GM12878 (cell line): ENCODE data around the gene SLC10A4. TPM values are rescaled to one million over a fixed set of nuclear protein-coding genes. Genes with fewer than 3 reads are reported as not detected.

Experiments
- ATAC-seq: fragments of 200-7000 bp; cut with Tn5 transposase; 3 replicates; pipeline ENCODE4 v1.9.1; 2020; ENCODE audit warnings: mild to moderate bottlenecking, moderate library complexity
- BruUV-seq: library from RNA; stranded (reverse); fragments of 400-500 nt; replicated peaks from 2 replicates; lab custom pipeline; 2021; lab: Mats Ljungman, UMichigan
- CTCF ChIA-PET: fragments of 300-600 bp; sonication (Branson Sonifier 250); formaldehyde crosslinking; extraction: SDS; loops from one replicate; lab custom pipeline; 2021; ENCODE audit warnings: inconsistent platforms; lab: Yijun Ruan, JAX
- POLR2A ChIA-PET: fragments of 350-600 bp; formaldehyde crosslinking; extraction: SDS; loops from one replicate; lab custom pipeline; 2021; ENCODE audit warnings: inconsistent platforms; lab: Charles Lee
- RAD21 ChIA-PET: fragments of 300-600 bp; sonication (Branson Sonifier 250); formaldehyde crosslinking; loops from one replicate; lab custom pipeline; 2023; ENCODE audit warnings: antibody characterized with exemption; ENCODE audit not compliant: unreplicated experiment; lab: Charles Lee
- SMC1A ChIA-PET: fragments of 300-600 bp; sonication (Branson Sonifier 250); formaldehyde crosslinking; loops from one replicate; lab custom pipeline; 2023; ENCODE audit not compliant: unreplicated experiment, uncharacterized antibody; lab: Charles Lee
- DNase-seq: peaks from one replicate; pipeline ENCODE4 v3.0.0-alpha.2; 2011; ENCODE audit warnings: low read depth, low spot score
- FAIRE-seq: peaks from 3 replicates; lab custom pipeline; 2011; peaks lifted over from hg19 to GRCh38; lab: Jason Lieb, UNC
- H2AFZ ChIP-seq: 2 replicates; pipeline ENCODE4 v1.6.0; 2011; ENCODE audit warnings: low read depth, low read length, control low read depth; ENCODE audit not compliant: control insufficient read depth
- H3K27ac ChIP-seq: 2 replicates; pipeline ENCODE4 v1.5.1; 2011; ENCODE audit warnings: control low read depth; ENCODE audit not compliant: control insufficient read depth, insufficient read depth
- H3K27me3 ChIP-seq, 2 experiments: replicated peaks in 1 of 2; 2 replicates each; pipeline versions ENCODE4 v1.6.0 to v1.6.1; 2011; ENCODE audit warnings: low read length in 1 of 2; ENCODE audit not compliant: control insufficient read depth in 2 of 2, insufficient read depth in 2 of 2
- H3K36me3 ChIP-seq, 2 experiments: 2 replicates each; pipeline ENCODE4 v1.5.1; 2011; ENCODE audit warnings: low read length in 1 of 2; ENCODE audit not compliant: control insufficient read depth in 2 of 2, insufficient read depth in 2 of 2
- H3K4me1 ChIP-seq: 2 replicates; pipeline ENCODE4 v1.6.1; 2011; ENCODE audit warnings: mild to moderate bottlenecking, low read length, moderate library complexity, mixed read lengths; ENCODE audit not compliant: control insufficient read depth, insufficient read depth
- H3K4me2 ChIP-seq: 2 replicates; pipeline ENCODE4 v1.6.0; 2011; ENCODE audit warnings: control low read depth; ENCODE audit not compliant: control insufficient read depth, insufficient read depth
- H3K4me3 ChIP-seq: fragments of 200-600 bp; sonication (generic); 2 replicates; pipeline ENCODE4 v1.5.1; 2016
- H3K79me2 ChIP-seq: 2 replicates; pipeline ENCODE4 v1.6.0; 2011; ENCODE audit warnings: low read length; ENCODE audit not compliant: control insufficient read depth, insufficient read depth
- H3K9ac ChIP-seq: 2 replicates; pipeline ENCODE4 v1.8.0; 2011; ENCODE audit warnings: low read length, control low read depth, mixed read lengths; ENCODE audit not compliant: control insufficient read depth, insufficient read depth
- H3K9me3 ChIP-seq: replicated peaks from 3 replicates; pipeline ENCODE4 v1.5.1; 2011; ENCODE audit warnings: mild to moderate bottlenecking, low read length; ENCODE audit not compliant: control insufficient read depth, insufficient read depth
- H4K20me1 ChIP-seq: 2 replicates; pipeline ENCODE4 v1.6.0; 2011; ENCODE audit not compliant: control insufficient read depth, insufficient read depth
- E2F8 ChIP-seq: fragments of 450-650 bp; IDR thresholded peaks from 2 replicates; pipeline ENCODE4 v1.6.1; 2018; ENCODE audit warnings: mild to moderate bottlenecking, low read depth, moderate library complexity; ENCODE audit not compliant: partially characterized antibody
- ETV6 ChIP-seq, 2 experiments: fragments of 450-650 bp in 1 of 2; IDR thresholded peaks in 1 of 2; conservative IDR thresholded peaks in 1 of 2; 2 replicates each; pipeline ENCODE4 v1.6.1; 2014; ENCODE audit warnings: antibody characterized with exemption in 1 of 2, borderline replicate concordance in 1 of 2, low read depth in 1 of 2, mild to moderate bottlenecking in 1 of 2, moderate library complexity in 1 of 2
- JUND ChIP-seq: IDR thresholded peaks from 2 replicates; pipeline ENCODE4 v1.6.1; 2012; ENCODE audit warnings: low read depth, mild to moderate bottlenecking, low read length, improper control_type of control experiment, moderate library complexity
- MEF2A ChIP-seq: IDR thresholded peaks from 2 replicates; pipeline ENCODE4 v1.6.1; 2011; ENCODE audit warnings: low read depth, mild to moderate bottlenecking, low read length, moderate library complexity; ENCODE audit not compliant: insufficient read depth
- MTA2 ChIP-seq: fragments of 450-650 bp; IDR thresholded peaks from 2 replicates; pipeline ENCODE4 v1.6.1; 2016; ENCODE audit warnings: low read depth, mild to moderate bottlenecking, moderate library complexity
- RUNX3 ChIP-seq: IDR thresholded peaks from 2 replicates; pipeline ENCODE4 v1.6.1; 2012; ENCODE audit warnings: low read length, inconsistent platforms
- SMC3 ChIP-seq: IDR thresholded peaks from 2 replicates; pipeline ENCODE4 v1.6.1; 2011; ENCODE audit warnings: low read length, improper control_type of control experiment, borderline replicate concordance
- TBL1XR1 ChIP-seq: IDR thresholded peaks from 2 replicates; pipeline ENCODE4 v1.6.1; 2012; ENCODE audit warnings: low read depth, low read length, improper control_type of control experiment
- ZNF217 ChIP-seq: fragments of 450-650 bp; IDR thresholded peaks from 2 replicates; pipeline ENCODE4 v1.6.1; 2017; ENCODE audit warnings: antibody characterized with exemption, mild to moderate bottlenecking
- WGBS: methylation state at CpG from one replicate; pipeline ENCODE4 v1.1.6; 2016; ENCODE audit warnings: low lambda C conversion rate; ENCODE audit not compliant: insufficient replicate concordance, insufficient coverage; ENCODE audit errors: missing lambda C conversion rate; 5-methylcytosine and 5-hydroxymethylcytosine counted together
- in situ Hi-C: fragments of 300-500 bp; cut with MboI; formaldehyde crosslinking; loops from 9 replicates; pipeline ENCODE4 v1.14.3; 2018; ENCODE audit warnings: mixed read lengths
- intact Hi-C: fragments of 100-400 bp; cut with micrococcal nuclease; formaldehyde crosslinking; loops from one replicate; pipeline ENCODE4 v1.14.2; 2022; ENCODE audit not compliant: unreplicated experiment
- polyA plus RNA-seq, 11 experiments: library from polyadenylated mRNA; depleted of rRNA in 4 of 11; unstranded in 6 of 11; stranded (reverse) in 5 of 11; fragments of >200 nt; fragmentation: Nextera tagmentation in 4 of 11; fragmentation: Illumina TruSeq in 1 of 11; extraction: Ambion mirVana in 4 of 11; extraction: Trizol in 1 of 11; gene quantifications; 1 replicate in 1 of 11; 2 replicates in 10 of 11; pipeline versions ENCODE4 v1.2.1 to v1.2.3, GENCODE V29; 2011 to 2016; ENCODE audit warnings: inconsistent platforms in 2 of 11, missing spikeins in 2 of 11, low read depth in 1 of 11
- total RNA-seq, 4 experiments: library from RNA; depleted of rRNA in 3 of 4; stranded (reverse); fragments of >200 nt in 3 of 4; fragmentation: Illumina TruSeq in 1 of 4; extraction: Trizol in 1 of 4; gene quantifications; 2 replicates each; pipeline versions ENCODE4 v1.2.1 to v1.2.3, GENCODE V29; 2013 to 2021
- TF ChIP-seq, protein P1 (sequence below): IDR thresholded peaks from 2 replicates; pipeline ENCODE4 v1.6.1; 2012; ENCODE audit warnings: low read depth, low read length, improper control_type of control experiment
- TF ChIP-seq, protein P2 (sequence below): fragments of 450-650 bp; IDR thresholded peaks from 2 replicates; pipeline ENCODE4 v1.6.1; 2017; ENCODE audit warnings: borderline replicate concordance

Gene SLC10A4
- total and polyA plus RNA-seq, 10 of the 15 experiments (the other 5 are each of a cell fraction or from before 2014, with no cell fraction given): 0.12 TPM; not detected in 9

DNA sequence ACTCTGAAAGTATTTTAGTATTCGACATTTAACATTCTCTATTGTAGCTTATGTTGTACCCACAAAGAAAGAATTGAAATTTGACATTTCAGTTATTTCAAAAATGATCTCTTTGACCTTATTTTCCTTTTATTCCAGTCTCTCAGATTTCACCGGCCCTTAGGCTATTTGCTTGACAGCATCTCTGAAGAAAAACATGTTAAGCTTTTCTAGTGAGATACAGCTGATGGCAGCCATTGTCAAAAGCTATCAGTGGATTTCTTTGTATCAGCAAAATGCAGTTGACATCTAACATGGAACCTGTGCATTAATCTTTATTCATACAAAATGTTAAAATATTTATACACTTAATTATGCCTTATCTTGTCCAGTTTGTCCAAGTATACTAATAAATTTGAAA is 23.6 kb downstream of the SLC10A4 start:
- WGBS: 100% methylated on average over 2 of the region's 2 CpGs
- no peak for FAIRE-seq

More for the DNA sequence above, 23.6 kb downstream of the SLC10A4 start:
- POLR2A ChIA-PET: no interaction called here
- RAD21 ChIA-PET: no interaction called here
- no peak overlapping the region for H3K4me3 ChIP-seq
- H3K27ac ChIP-seq: no peak overlapping the region
- SMC1A ChIA-PET: no interaction called here
- no peaks in the 10 kb centered on the region for H3K4me1 ChIP-seq
- in situ Hi-C loops: no loop called here
- intact Hi-C loops: no loop called here
- H3K27me3 ChIP-seq: no peaks in the 10 kb centered on the region
- DNase-seq: no peak
- TF ChIP-seq SMC3 (no peak), MTA2 (no peak), ZNF217 (no peak), JUND (no peak), MEF2A (no peak), TBL1XR1 (no peak), RUNX3 (no peak), ETV6 (conservative IDR thresholded peaks at IDR 0.05 in 1 of 2, IDR thresholded peaks at IDR 0.05 in 1 of 2; ENCODE audit: borderline replicate concordance in 1 of 2, low read depth in 1 of 2) (no peak), E2F8 (no peak)
- TF ChIP-seq, protein P1, sequence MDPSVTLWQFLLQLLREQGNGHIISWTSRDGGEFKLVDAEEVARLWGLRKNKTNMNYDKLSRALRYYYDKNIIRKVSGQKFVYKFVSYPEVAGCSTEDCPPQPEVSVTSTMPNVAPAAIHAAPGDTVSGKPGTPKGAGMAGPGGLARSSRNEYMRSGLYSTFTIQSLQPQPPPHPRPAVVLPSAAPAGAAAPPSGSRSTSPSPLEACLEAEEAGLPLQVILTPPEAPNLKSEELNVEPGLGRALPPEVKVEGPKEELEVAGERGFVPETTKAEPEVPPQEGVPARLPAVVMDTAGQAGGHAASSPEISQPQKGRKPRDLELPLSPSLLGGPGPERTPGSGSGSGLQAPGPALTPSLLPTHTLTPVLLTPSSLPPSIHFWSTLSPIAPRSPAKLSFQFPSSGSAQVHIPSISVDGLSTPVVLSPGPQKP: no peak
- TF ChIP-seq, protein P2, sequence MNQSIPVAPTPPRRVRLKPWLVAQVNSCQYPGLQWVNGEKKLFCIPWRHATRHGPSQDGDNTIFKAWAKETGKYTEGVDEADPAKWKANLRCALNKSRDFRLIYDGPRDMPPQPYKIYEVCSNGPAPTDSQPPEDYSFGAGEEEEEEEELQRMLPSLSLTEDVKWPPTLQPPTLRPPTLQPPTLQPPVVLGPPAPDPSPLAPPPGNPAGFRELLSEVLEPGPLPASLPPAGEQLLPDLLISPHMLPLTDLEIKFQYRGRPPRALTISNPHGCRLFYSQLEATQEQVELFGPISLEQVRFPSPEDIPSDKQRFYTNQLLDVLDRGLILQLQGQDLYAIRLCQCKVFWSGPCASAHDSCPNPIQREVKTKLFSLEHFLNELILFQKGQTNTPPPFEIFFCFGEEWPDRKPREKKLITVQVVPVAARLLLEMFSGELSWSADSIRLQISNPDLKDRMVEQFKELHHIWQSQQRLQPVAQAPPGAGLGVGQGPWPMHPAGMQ: no peak
- TF ChIP-seq, all 136 proteins: peak for 0
- Histone ChIP-seq H3K9ac (no peak overlapping the region), H3K79me2 (no peaks in the 10 kb centered on the region), H3K9me3 (no peaks in the 10 kb centered on the region), H4K20me1 (no peaks in the 10 kb centered on the region; the same call in 1 of the 2 replicates), H2AFZ (no peak overlapping the region), H3K36me3 (peaks cover 9 to 24% of the 10 kb centered on the region in 2 experiments), H3K4me2 (no peak overlapping the region)
- no TSS peak for BruUV-seq
- no peak for ATAC-seq
- CTCF ChIA-PET: interaction anchor here (0.7 to 2.6 kb wide), 2 partner anchors 9 to 205 kb away, joined by 3 to 8 read pairs; no protein-coding TSS in a partner anchor
